ENCODE results near the gene SNPH. TPM values are rescaled to one million over a fixed set of nuclear protein-coding genes. Genes with fewer than 3 reads are reported as not detected.

The SNPH gene
- total RNA-seq, 1 donor from 2014 or later: 6.1 TPM

- intact Hi-C loops (cut with micrococcal nuclease): no loop called here
Measured at GRCh38 chr20:1302685-1303541, 36.8 kb downstream of the SNPH start.

GRCh38 chr20:1304710-1305515 lies 38.8 kb downstream of the SNPH start:
- intact Hi-C loops (cut with micrococcal nuclease): no loop called here

DNA sequence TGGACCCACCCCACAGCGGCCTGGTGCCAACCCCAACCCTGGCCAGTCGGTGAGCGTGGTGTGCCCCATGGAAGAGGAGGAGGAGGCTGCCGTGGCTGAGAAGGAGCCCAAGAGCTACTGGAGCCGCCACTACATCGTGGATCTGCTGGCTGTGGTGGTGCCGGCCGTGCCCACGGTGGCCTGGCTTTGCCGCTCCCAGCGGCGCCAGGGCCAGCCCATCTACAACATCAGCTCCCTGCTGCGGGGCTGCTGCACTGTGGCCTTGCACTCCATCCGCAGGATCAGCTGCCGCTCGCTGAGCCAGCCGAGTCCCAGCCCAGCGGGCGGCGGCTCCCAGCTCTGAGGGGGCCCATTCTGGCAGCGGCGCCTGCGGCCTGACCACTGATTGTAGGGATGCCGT lies 39.6 kb downstream of the SNPH start:
- intact Hi-C loops (cut with micrococcal nuclease): no loop called here

- intact Hi-C loops (cut with micrococcal nuclease): no loop called here
Measured at GRCh38 chr20:1306316-1307135, 40.4 kb downstream of the SNPH start.

GRCh38 chr20:1307171-1307570 lies 41.1 kb downstream of the SNPH start:
- intact Hi-C loops (cut with micrococcal nuclease): no loop called here

DNA sequence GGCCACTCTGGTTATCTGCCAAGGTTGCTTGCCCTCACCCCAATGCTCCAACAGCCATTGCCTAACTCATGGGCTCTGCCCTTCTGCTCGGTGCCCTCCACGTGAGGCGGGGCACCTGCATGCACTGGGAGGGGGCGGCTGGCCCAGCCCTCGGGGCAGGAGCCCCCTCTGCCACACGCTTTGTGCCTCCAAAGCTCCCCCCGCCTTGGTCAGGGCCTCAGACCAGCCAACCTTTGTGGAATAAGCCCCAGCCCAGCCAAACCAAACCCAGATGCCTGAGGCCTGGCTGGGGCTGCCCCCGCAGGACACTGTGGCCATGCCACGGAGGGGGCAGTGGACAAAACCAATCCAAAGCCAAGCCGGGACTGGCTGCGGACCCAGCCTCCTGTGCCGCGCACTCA lies 41.5 kb downstream of the SNPH start:
- intact Hi-C loops (cut with micrococcal nuclease): no loop called here

GRCh38 chr20:1308067-1308701 lies 42.1 kb downstream of the SNPH start:
- intact Hi-C loops (cut with micrococcal nuclease): no loop called here

GRCh38 chr20:1308702-1309095 lies 42.6 kb downstream of the SNPH start:
- intact Hi-C loops (cut with micrococcal nuclease): no loop called here

DNA sequence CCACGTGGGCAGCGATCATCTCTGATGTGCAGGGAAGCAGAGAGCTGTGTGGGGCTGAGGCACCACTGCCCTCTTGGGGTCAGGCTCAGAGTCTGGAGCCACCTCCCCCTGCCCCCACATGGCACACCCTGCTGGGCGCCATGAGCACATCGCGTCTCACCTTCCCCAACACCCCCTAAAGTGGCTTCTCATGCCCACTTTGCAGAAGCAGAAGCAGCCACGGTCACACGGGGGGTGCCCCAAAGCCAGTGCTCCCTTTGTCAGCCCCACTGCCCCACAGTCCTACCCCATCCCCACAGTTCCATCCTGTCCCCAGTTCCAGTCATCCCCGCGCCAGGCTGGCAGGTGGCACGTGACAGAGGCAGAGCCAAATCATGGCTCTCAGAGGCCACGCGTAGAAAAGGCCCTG lies 43.3 kb downstream of the SNPH start:
- intact Hi-C loops (cut with micrococcal nuclease): no loop called here

GRCh38 chr20:1310071-1310470 lies 44.0 kb downstream of the SNPH start:
- intact Hi-C loops (cut with micrococcal nuclease): no loop called here

DNA sequence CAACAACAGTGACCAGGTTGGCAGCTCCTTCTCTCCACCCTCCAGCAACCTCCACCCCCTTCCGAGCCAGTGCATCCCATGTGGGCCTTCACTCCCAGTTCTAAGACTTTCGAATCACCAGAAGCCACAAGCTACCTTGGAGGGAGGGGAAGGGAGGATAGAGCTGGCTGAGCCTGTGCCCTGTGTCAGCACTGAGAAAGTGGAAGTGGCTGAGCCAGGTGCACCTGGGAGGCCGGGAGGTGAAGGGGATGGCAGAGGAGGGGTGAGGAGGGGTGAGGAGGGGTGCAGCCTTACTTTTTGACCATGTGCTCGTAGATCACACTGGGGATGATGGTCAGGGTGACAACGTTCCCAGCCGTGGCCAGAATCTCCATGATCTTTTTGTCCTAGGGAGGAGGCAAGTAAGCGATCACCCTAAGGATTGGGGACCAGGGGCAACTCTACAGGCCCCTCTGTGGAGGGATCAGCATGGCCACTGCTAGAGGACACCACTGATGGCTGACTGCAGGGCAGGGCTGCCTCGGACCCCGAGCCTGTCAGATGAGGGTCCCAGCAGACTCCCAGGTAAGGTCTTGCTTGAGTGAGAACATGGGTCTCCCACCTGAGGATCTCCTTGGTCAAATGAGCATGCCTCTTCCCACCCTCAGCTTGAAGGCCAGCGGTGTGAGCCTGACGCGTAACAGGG lies 44.6 kb downstream of the SNPH start:
- intact Hi-C loops (cut with micrococcal nuclease): no loop called here

DNA sequence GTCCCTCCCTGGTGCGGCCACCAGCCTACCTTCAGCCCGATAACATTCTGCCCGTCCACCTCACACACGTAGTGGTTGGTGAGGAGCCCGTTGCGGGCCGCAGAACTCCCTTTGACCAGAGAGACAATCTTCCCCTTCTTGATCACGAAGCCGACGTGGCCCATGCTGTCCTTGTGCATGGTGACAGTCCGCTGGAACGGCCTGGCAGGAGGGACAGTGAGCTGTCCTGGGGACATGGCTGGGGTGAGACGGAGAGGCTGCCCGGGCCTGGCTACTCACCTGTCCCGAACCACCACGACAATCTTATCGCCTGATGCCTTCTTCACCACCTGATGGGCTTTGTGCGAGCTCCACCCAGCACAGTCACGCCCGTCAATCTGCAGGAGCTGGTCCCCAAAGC lies 46.2 kb downstream of the SNPH start:
- intact Hi-C loops (cut with micrococcal nuclease): no loop called here

- intact Hi-C loops (cut with micrococcal nuclease): loop anchor here (1.0 kb wide), 3 partner anchors 80 to 190 kb away; partner anchors contain the start of gene FKBP1A
Measured at GRCh38 chr20:1312904-1313235, 46.8 kb downstream of the SNPH start.

DNA sequence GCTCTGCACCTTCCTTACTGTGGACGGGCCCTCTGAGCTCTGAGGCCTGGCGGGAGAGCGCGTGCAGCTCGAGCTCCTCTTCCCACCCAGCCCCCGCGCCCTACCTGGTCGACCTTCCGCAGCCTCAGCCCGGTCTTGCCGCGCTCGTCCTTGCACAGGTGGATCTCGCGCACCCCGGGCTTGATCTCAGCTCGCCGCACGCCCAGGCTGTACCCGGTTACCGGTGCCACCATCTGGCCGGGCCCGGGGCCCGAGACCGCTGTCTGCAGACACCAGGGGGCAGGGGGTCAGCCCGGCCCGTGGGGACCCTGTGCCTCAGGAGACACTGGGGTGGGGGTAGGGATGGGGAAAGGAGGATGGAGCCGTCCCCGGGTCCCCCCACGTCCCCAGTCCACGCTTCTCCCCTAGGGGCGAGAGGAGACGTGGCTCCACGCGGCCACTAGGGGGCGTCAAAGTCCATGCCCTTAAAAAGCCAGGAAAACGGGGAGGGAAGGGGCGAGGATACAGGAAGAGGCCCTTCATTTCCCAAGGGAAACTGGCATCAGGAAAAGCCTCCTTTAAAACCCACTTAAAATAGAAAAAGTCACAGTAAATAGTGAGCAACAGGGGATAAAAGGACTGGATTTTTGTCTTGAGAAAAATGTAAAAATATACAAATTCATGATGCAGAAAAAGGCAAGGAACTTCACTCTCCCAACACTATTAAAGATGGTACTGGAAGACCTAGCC lies 47.3 kb downstream of the SNPH start:
- intact Hi-C loops (cut with micrococcal nuclease): loop anchor here (1.0 kb wide), 3 partner anchors 80 to 190 kb away; partner anchors contain the start of gene FKBP1A

DNA sequence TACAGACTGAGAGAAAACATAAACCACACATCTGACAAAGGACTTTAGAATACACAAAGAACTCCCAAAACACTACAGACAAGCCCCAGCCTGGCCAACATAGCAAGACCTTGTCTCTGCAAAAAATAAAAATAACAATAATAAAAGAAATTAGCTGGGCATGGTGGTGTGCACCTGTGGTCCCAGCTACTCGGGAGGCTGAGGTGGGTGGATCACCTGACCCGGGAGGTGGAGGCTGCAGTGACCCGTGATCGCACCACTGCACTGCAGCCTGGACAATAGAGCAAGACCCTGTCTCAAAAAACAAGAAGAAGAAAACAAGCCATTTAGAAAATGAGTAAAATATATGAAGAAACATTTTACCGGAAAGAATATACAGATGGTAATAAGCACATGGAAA lies 49.7 kb downstream of the SNPH start:
- intact Hi-C loops (cut with micrococcal nuclease): no loop called here

DNA sequence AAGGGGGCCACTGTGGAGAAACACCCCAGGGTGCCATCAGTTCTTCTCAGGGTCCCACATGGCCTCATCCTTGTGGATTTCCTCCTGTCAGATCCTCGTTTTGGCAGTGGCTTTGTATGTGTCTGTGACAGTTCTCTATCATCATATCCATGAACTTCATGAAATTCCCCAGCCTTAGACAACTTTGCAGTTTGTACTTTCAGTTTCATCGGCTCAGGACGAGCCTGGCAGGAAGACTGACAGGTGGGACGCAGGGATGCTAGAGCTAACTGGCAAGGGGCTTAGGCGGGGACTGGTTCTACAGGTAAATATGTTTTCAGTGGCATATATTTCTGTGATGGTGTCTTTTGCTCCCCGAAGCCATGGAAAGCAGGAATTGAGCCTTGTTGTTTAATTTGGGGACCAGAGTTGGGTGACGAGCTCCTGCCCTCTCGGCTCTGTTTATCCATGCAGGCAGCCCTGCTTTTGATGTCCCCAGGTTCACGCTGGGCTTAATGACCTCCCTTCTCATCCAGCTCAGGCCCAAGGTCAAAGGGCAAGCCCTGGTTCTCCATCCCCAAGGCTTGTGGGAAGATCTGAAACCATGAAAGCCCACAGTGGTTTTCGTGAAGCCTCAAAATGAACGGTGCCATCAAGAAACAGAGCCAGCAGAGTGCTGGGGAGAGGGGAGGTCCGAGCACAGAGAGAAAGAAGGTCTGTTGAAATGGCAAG lies 51.6 kb downstream of the SNPH start:
- intact Hi-C loops (cut with micrococcal nuclease): no loop called here

DNA sequence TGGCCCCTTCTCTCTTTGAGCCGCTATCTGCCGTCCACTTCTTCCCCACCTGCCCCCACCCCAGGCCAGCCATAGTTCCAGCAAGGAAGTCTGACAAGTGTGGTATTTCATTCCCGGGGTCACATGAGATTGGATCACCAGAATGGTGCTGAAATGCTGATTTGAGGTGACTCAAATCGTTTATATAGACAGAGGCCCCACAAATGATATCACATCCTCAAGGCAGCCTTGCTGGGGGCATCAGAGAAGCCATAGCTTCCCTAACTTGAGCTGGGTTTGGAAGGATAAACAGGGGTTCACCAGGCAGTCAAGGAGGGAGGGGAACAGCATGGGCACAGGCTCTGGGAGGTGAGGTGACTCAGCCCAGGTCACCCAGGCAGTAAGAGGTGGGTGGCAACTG lies 53.0 kb downstream of the SNPH start:
- intact Hi-C loops (cut with micrococcal nuclease): no loop called here

- intact Hi-C loops (cut with micrococcal nuclease): no loop called here
Measured at GRCh38 chr20:1319462-1319861, 53.4 kb downstream of the SNPH start.

- intact Hi-C loops (cut with micrococcal nuclease): loop anchor here (10.0 kb wide), 1 partner anchor 1155 kb away; the partner anchor contains the start of gene SNRPB
Measured at GRCh38 chr20:1320016-1320415, 53.9 kb downstream of the SNPH start.
